OCI-LY1 (cell line): ENCODE data around the gene MED26.

Source experiments
- H2AFZ ChIP-seq: fragments of 200-600 bp; sonication (generic), shearing (Covaris generic); 2 replicates; pipeline ENCODE4 v1.6.0; 2014; ENCODE audit warnings: antibody characterized with exemption, mild to moderate bottlenecking, low read length
- H3F3A ChIP-seq: fragments of 200-600 bp; sonication (generic), shearing (Covaris generic); 2 replicates; pipeline ENCODE4 v1.6.0; 2014; ENCODE audit warnings: mild to moderate bottlenecking, antibody characterized with exemption, low read length, moderate library complexity; ENCODE audit not compliant: insufficient read depth
- H3K27ac ChIP-seq: fragments of 200-600 bp; sonication (generic); 2 replicates; pipeline ENCODE4 v1.5.1; 2014; ENCODE audit warnings: low read length, mixed run types, mild to moderate bottlenecking, low read depth; ENCODE audit not compliant: poor library complexity, severe bottlenecking
- H3K27me3 ChIP-seq: fragments of 200-600 bp; sonication (generic); 2 replicates; pipeline ENCODE4 v1.6.0; 2014; ENCODE audit warnings: antibody characterized with exemption, mild to moderate bottlenecking, low read length, moderate library complexity; ENCODE audit not compliant: insufficient read depth
- H3K36me3 ChIP-seq: fragments of 200-600 bp; sonication (generic); 2 replicates; pipeline ENCODE4 v1.6.1; 2014; ENCODE audit warnings: mild to moderate bottlenecking, antibody characterized with exemption, low read length, moderate library complexity, mixed read lengths; ENCODE audit not compliant: insufficient read depth
- H3K4me1 ChIP-seq: fragments of 200-600 bp; sonication (generic); 2 replicates; pipeline ENCODE4 v1.5.1; 2014; ENCODE audit warnings: mild to moderate bottlenecking, low read length, moderate library complexity; ENCODE audit not compliant: insufficient read depth, severe bottlenecking
- H3K4me2 ChIP-seq: fragments of 200-600 bp; sonication (generic), shearing (Covaris generic); 2 replicates; pipeline ENCODE4 v1.6.1; 2014; ENCODE audit warnings: low read length
- H3K4me3 ChIP-seq: fragments of 200-600 bp; sonication (generic); 2 replicates; pipeline ENCODE4 v1.5.1; 2014; ENCODE audit warnings: low read length, low read depth, mild to moderate bottlenecking, mixed read lengths; ENCODE audit not compliant: poor library complexity, severe bottlenecking
- H3K79me2 ChIP-seq: fragments of 200-600 bp; shearing (Covaris generic); 2 replicates; pipeline ENCODE4 v1.6.1; 2016; ENCODE audit warnings: mixed run types, low read length, mixed read lengths; ENCODE audit not compliant: insufficient read depth
- H3K9ac ChIP-seq: fragments of 200-600 bp; sonication (generic), shearing (Covaris generic); 2 replicates; pipeline ENCODE4 v1.6.1; 2014; ENCODE audit warnings: mild to moderate bottlenecking, low read length, mixed read lengths
- H3K9me2 ChIP-seq: fragments of 200-600 bp; sonication (generic), shearing (Covaris generic); 2 replicates; pipeline ENCODE4 v1.6.1; 2014; ENCODE audit warnings: low read depth, mild to moderate bottlenecking, low read length, mixed read lengths
- H3K9me3 ChIP-seq: fragments of 200-600 bp; shearing (Covaris generic); 2 replicates; pipeline ENCODE4 v1.6.1; 2014; ENCODE audit warnings: low read length, mixed read lengths
- H4K20me1 ChIP-seq: fragments of 200-600 bp; sonication (generic), shearing (Covaris generic); 2 replicates; pipeline ENCODE4 v1.6.0; 2016; ENCODE audit warnings: mild to moderate bottlenecking, low read length; ENCODE audit not compliant: insufficient read depth
- CTCF ChIP-seq: fragments of 200-600 bp; sonication (generic), shearing (Covaris generic); IDR thresholded peaks from 2 replicates; pipeline ENCODE4 v1.5.1; 2017; ENCODE audit warnings: mild to moderate bottlenecking, antibody characterized with exemption, low read length, moderate library complexity, mixed read lengths
- EZH2 ChIP-seq: fragments of 200-600 bp; sonication (generic), shearing (Covaris generic); IDR thresholded peaks from 2 replicates; pipeline ENCODE4 v1.8.0; 2017; ENCODE audit warnings: borderline replicate concordance, mixed run types, mild to moderate bottlenecking, antibody characterized with exemption, low read length, moderate library complexity, mixed read lengths

Gene MED26

GRCh38 chr19:16540948-16541347 lies 87.1 kb downstream of the MED26 start:
- no peaks in the 10 kb centered on the region for H3K9me2 ChIP-seq
- H3K9ac ChIP-seq = peak overlapping the region; percentile 98
- H3F3A ChIP-seq = 0 out of 2 replicates have a peak, but pooled peaks cover 6% of the 10 kb centered on the region
- H3K79me2 ChIP-seq = peaks cover 68% of the 10 kb centered on the region
- no peaks in the 10 kb centered on the region for H3K9me3 ChIP-seq
- peaks cover 50% of the 10 kb centered on the region for H3K36me3 ChIP-seq
- no peaks in the 10 kb centered on the region for H3K27me3 ChIP-seq
- H2AFZ ChIP-seq = no peak overlapping the region
- H3K4me2 ChIP-seq = peak overlapping the region; percentile 99
- no peak overlapping the region for H3K27ac ChIP-seq
- H3K4me3 ChIP-seq = peak overlapping the region; percentile 98
- H3K4me1 ChIP-seq = peaks cover 37% of the 10 kb centered on the region
- TF ChIP-seq EZH2 (no peak), CTCF (no peak)
- no peaks in the 10 kb centered on the region for H4K20me1 ChIP-seq

GRCh38 chr19:16537111-16537510 lies 90.9 kb downstream of the MED26 start:
- Histone ChIP-seq H3K27ac (no peak overlapping the region), H3K9ac (no peak overlapping the region), H3F3A (no peaks in the 10 kb centered on the region), H3K4me2 (no peak overlapping the region), H3K4me3 (no peak overlapping the region), H3K9me2 (no peaks in the 10 kb centered on the region), H2AFZ (no peak overlapping the region), H3K9me3 (no peaks in the 10 kb centered on the region), H3K27me3 (no peaks in the 10 kb centered on the region), H4K20me1 (no peaks in the 10 kb centered on the region), H3K36me3 (peaks cover 88% of the 10 kb centered on the region), H3K4me1 (peaks cover 13% of the 10 kb centered on the region), H3K79me2 (peaks cover 55% of the 10 kb centered on the region)
- TF ChIP-seq CTCF (no peak), EZH2 (no peak)

- Histone ChIP-seq H3K9me3 (no peaks in the 10 kb centered on the region), H2AFZ (no peak overlapping the region), H3K9me2 (no peaks in the 10 kb centered on the region), H3K27me3 (no peaks in the 10 kb centered on the region), H3K4me2 (no peak overlapping the region), H3K4me3 (no peak overlapping the region), H4K20me1 (no peaks in the 10 kb centered on the region), H3K27ac (no peak overlapping the region), H3F3A (no peaks in the 10 kb centered on the region), H3K9ac (no peak overlapping the region), H3K4me1 (peaks cover 9% of the 10 kb centered on the region), H3K79me2 (peaks cover 45% of the 10 kb centered on the region), H3K36me3 (peaks cover 97% of the 10 kb centered on the region)
- TF ChIP-seq CTCF (no peak), EZH2 (no peak)
Measured at GRCh38 chr19:16536130-16536529, 91.9 kb downstream of the MED26 start.
